Left lung (tissue), 14 donors: Measurements from ENCODE around the gene GTF2H2C. TPM values are rescaled to one million over a fixed set of nuclear protein-coding genes. Genes with fewer than 3 reads are reported as not detected.
"Not testable (repeated sequence)": the region's sequence is repeated elsewhere in the genome, so short reads cannot be mapped to it uniquely, and the experiment has no call there.

Source experiments
- ATAC-seq: fragments of 200-7000 bp; cut with Tn5 transposase; one replicate; pipeline ENCODE4 v1.9.1; 2020; ENCODE audit warnings: moderate library complexity
- DNase-seq, 4 donors: peaks; one replicate each; pipeline ENCODE4 v3.0.0-alpha.2; 2013 to 2020
- H3K27ac ChIP-seq, 2 donors: fragments of 200-600 bp; sonication (generic) in 1 of 2; one replicate each; pipeline versions ENCODE4 v1.5.0 to v1.8.0; 2020 to 2021
- H3K27me3 ChIP-seq, 2 donors: fragments of 200-600 bp; sonication (generic) in 1 of 2; one replicate each; pipeline versions ENCODE4 v1.5.0 to v1.8.0; 2020 to 2021
- H3K36me3 ChIP-seq, 2 donors: fragments of 200-600 bp; sonication (generic) in 1 of 2; one replicate each; pipeline versions ENCODE4 v1.5.0 to v1.8.0; 2020 to 2021
- H3K4me1 ChIP-seq, 2 donors: fragments of 200-600 bp; one replicate each; pipeline ENCODE4 v1.8.0; 2021
- H3K4me3 ChIP-seq, 2 donors: fragments of 200-600 bp; sonication (generic) in 1 of 2; one replicate each; pipeline versions ENCODE4 v1.5.0 to v1.8.0; 2020 to 2021; ENCODE audit warnings: mild to moderate bottlenecking in 1 of 2
- H3K9me3 ChIP-seq, 2 donors: fragments of 200-600 bp; sonication (generic) in 1 of 2; one replicate each; pipeline versions ENCODE4 v1.5.0 to v1.8.0; 2020 to 2021
- intact Hi-C, 2 donors: fragments of 100-400 bp; cut with DNase I; formaldehyde crosslinking; loops; one replicate each; pipeline versions ENCODE4 v1.11.2 to v1.14.2; 2022
- long read RNA-seq, 12 donors: library from polyadenylated mRNA in 2 of 12; unstranded in 2 of 12; transcript quantifications; one replicate each; pipeline ENCODE4 v2.0.0 and lab custom pipeline, GENCODE V29; 2019 to 2026
- polyA plus RNA-seq, 6 donors: library from polyadenylated mRNA; unstranded; fragments of 120-200 nt; gene quantifications; one replicate each; pipeline ENCODE4 v1.2.1, GENCODE V29; 2013; ENCODE audit not compliant: insufficient read length in 6 of 6
- total RNA-seq, 2 donors: library from RNA; stranded (reverse); fragmentation: NEBNext Ultra II Directional; extraction: Animal tissue kit (Norgen Biotek cat#: 25700); gene quantifications; one replicate each; pipeline ENCODE4 v1.2.1, GENCODE V29; 2021
- TF ChIP-seq, protein P1 (sequence below), 2 donors: fragments of 200-600 bp; sonication (generic) in 1 of 2; IDR thresholded peaks; one replicate each; pipeline versions ENCODE4 v1.5.0 to v1.8.0; 2021; ENCODE audit warnings: antibody characterized with exemption in 2 of 2
- donor health status: DM: no; HTN: yes; CAD: no.
- donor health status: DM: no; HTN: no; CAD: no.

Gene GTF2H2C
- 10 to 100 TPM; 30.6 to 36.0 TPM for total RNA-seq
- 10 to 100 TPM; 51.2 to 90.1 (median 63.6) TPM for polyA plus RNA-seq
- long read RNA-seq, donor 1, partial matches to known transcripts = 0 of 5 reads
- long read RNA-seq, donor 1, other reads (novel, unspliced or antisense) = 0 of 5 reads
- long read RNA-seq, donor 2, partial matches to known transcripts = 0 of 1 reads
- long read RNA-seq, donor 2, other reads (novel, unspliced or antisense) = 0 of 1 reads
- long read RNA-seq, donor 3 = 0 reads
- long read RNA-seq, donor 4, partial matches to known transcripts = 1 of 8 reads
- long read RNA-seq, donor 4, other reads (novel, unspliced or antisense) = 5 of 8 reads
- long read RNA-seq, donor 5, partial matches to known transcripts = 0 of 2 reads
- long read RNA-seq, donor 5, other reads (novel, unspliced or antisense) = 0 of 2 reads
- long read RNA-seq, donor 6 = 0 reads
- long read RNA-seq, donor 7 = 0 reads
- long read RNA-seq, donor 8, partial matches to known transcripts = 0 of 8 reads
- long read RNA-seq, donor 8, other reads (novel, unspliced or antisense) = 0 of 8 reads
- long read RNA-seq, donor 9 = 0 reads
- long read RNA-seq, donor 10, partial matches to known transcripts = 2 of 5 reads
- long read RNA-seq, donor 10, other reads (novel, unspliced or antisense) = 0 of 5 reads
- long read RNA-seq, donor 11, partial matches to known transcripts = 0 of 5 reads
- long read RNA-seq, donor 11, other reads (novel, unspliced or antisense) = 0 of 5 reads
- long read RNA-seq, donor 12, partial matches to known transcripts = 0 of 6 reads
- long read RNA-seq, donor 12, other reads (novel, unspliced or antisense) = 0 of 6 reads

DNA sequence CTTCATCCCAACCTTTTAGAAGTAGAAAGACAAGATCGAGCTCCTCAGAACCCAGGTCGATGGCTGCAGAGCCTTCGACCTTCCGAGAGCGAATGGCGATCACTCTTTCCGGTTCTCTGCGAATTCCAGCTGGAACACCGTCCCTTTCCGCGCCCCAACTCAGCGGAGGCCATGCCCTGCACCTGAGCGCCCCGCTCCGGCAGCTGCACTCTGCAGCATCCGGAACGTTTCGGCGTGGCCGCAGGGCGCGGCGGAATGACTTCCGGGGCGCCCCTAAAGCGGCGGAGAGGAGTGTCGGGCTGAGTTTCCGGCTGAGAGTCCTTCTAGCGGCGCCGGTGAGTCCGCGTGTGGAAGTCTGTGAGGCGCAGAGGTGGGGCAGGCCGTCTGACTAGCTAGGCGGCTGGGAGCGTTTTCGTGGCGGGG lies at the start of gene GTF2H2C:
Gene GTF2H2C, plus strand, starts transcription at position 284 of the 423 bp plus-strand sequence. CDS start 4,942 bp downstream, outside the sequence.
- H3K27me3 ChIP-seq, H3K4me1 ChIP-seq, H3K36me3 ChIP-seq, intact Hi-C loops, H3K9me3 ChIP-seq: not testable (repeated sequence)
- TF ChIP-seq, protein P1, sequence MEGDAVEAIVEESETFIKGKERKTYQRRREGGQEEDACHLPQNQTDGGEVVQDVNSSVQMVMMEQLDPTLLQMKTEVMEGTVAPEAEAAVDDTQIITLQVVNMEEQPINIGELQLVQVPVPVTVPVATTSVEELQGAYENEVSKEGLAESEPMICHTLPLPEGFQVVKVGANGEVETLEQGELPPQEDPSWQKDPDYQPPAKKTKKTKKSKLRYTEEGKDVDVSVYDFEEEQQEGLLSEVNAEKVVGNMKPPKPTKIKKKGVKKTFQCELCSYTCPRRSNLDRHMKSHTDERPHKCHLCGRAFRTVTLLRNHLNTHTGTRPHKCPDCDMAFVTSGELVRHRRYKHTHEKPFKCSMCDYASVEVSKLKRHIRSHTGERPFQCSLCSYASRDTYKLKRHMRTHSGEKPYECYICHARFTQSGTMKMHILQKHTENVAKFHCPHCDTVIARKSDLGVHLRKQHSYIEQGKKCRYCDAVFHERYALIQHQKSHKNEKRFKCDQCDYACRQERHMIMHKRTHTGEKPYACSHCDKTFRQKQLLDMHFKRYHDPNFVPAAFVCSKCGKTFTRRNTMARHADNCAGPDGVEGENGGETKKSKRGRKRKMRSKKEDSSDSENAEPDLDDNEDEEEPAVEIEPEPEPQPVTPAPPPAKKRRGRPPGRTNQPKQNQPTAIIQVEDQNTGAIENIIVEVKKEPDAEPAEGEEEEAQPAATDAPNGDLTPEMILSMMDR (IDR thresholded peaks at IDR 0.05) = peak in 1 of 2 donors; percentile 11
- Histone ChIP-seq H3K4me3 (peak within 1 kb of the TSS; percentile 25 to 39), H3K27ac (peak within 1 kb of the TSS; percentile 69 to 75)
- peak; percentile 97 for ATAC-seq
- DNase-seq = peak; percentile 46 to 90 (median 71)

DNA sequence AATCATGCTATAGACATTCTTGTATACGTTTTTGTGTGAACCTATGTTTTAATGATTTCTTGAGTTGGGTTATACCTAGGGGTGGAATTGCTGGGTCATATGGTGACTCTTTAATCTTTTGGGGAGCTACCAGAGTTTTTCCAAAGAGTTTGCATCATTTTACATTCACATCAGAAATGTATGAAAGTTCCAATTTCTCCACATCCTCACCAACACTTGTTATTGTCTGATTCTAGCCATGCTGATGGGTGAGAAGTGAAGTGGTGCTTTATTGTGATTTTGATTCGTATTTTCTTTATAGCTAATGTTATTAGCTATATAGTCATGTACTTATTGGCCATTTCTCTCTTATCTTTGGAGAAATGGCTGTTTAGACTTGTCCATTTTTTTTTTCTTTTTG lies 49.3 kb upstream of the GTF2H2C start:
- no peak overlapping the region for H3K4me3 ChIP-seq
- H3K27me3 ChIP-seq = no peaks in the 10 kb centered on the region
- intact Hi-C loops = no loop called here
- no peak overlapping the region for H3K27ac ChIP-seq
- H3K4me1 ChIP-seq = peaks cover 2 to 23% of the 10 kb centered on the region in 2 donors
- no peaks in the 10 kb centered on the region for H3K9me3 ChIP-seq
- TF ChIP-seq, protein P1 (IDR thresholded peaks at IDR 0.05) = no peak
- no peak for DNase-seq
- peaks cover 0 to 9% of the 10 kb centered on the region in 2 donors for H3K36me3 ChIP-seq
- no peak for ATAC-seq

DNA sequence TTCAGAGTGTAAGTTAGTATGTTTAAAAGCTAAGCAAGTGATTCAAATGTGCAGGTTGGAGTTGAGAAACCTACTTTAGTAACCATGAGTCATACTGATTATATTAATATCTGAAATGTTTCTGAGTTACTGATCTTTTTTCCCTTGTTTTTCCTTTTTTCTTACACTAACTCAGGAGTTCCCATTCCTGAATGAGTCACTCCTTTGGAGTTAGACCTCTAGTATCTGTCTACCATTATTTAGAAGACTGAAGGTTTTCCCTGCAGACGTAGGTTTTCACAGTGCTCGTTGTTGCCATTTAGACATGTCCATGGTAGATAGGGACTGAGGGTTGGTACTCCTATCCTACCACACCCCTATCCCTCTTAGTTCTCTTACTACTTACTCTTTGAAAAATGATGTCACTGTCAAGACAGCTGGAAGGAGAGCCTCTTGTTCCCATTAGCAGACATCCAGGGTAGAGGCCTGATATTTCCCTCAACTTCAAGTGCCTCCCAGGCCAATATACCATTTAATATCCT lies 47.2 kb upstream of the GTF2H2C start:
- Histone ChIP-seq H3K9me3 (no peaks in the 10 kb centered on the region), H3K27me3 (no peaks in the 10 kb centered on the region), H3K4me3 (no peak overlapping the region), H3K27ac (peak overlapping the region; percentile 40 to 50), H3K36me3 (peaks cover 0 to 6% of the 10 kb centered on the region in 2 donors), H3K4me1 (peaks cover 5 to 34% of the 10 kb centered on the region in 2 donors)
- TF ChIP-seq, protein P1 (IDR thresholded peaks at IDR 0.05) = no peak
- intact Hi-C loops = no loop called here
- DNase-seq (no peak), ATAC-seq (peak; percentile 39)

DNA sequence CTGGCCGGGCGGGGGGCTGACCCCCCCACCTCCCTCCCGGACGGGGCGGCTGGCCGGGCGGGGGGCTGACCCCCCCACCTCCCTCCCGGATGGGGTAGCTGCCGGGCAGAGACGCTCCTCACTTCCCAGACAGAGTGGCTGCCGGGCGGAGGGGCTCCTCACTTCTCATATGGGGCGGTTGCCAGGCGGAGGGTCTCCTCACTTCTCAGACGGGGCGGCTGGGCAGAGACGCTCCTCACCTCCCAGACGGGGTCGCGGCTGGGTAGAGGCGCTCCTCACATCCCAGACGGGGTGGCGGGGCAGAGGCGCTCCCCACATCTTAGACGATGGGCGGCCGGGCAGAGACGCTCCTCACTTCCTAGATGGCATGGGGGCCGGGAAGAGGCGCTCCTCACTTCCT lies 44.4 kb upstream of the GTF2H2C start:
- H3K4me1 ChIP-seq = peaks cover 10 to 55% of the 10 kb centered on the region in 2 donors
- H3K27me3 ChIP-seq, H3K9me3 ChIP-seq, DNase-seq, H3K27ac ChIP-seq, H3K36me3 ChIP-seq, ATAC-seq, H3K4me3 ChIP-seq, intact Hi-C loops: not testable (repeated sequence)

DNA sequence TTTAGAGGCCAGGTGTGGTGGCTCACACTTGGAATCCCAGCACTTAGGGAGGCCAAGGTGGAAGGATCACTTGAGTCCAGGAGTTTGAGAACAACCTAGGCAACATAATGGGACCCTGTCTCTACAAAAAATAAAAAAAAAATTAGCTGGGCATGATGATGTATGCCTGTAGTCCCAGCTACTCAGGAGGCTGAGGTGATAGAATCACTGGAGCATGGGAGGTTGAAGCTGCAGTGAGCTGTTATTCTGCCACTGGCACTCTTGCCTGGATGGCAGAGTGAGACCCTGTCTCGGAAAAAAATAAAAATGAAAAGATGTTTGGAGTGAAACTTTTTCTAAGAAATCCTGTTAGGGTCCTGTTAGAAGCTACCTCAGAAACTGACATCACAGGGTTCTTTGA lies 43.2 kb upstream of the GTF2H2C start:
- Histone ChIP-seq H3K27me3 (no peaks in the 10 kb centered on the region), H3K4me3 (no peak overlapping the region), H3K27ac (peak overlapping the region; percentile 60 to 80), H3K9me3 (no peaks in the 10 kb centered on the region), H3K36me3 (no peaks in the 10 kb centered on the region), H3K4me1 (peaks cover 10 to 61% of the 10 kb centered on the region in 2 donors)
- TF ChIP-seq, protein P1 (IDR thresholded peaks at IDR 0.05) = no peak
- ATAC-seq = no peak
- no peak for DNase-seq
- intact Hi-C loops = no loop called here
